Mucosa of descending colon (tissue), 3 donors: ENCODE measurements around the gene TMUB1. TPM values are rescaled to one million over a fixed set of nuclear protein-coding genes. Genes with fewer than 3 reads are reported as not detected.
A peak's percentile ranks its signal among the peaks of the same experiment; 100 is the strongest.

ENCODE experiments used
- ATAC-seq: fragments of 200-7000 bp; cut with Tn5 transposase; one replicate; pipeline ENCODE4 v1.9.1; 2020; ENCODE audit warnings: mild to moderate bottlenecking, moderate library complexity
- DNase-seq, 3 donors: peaks; one replicate each; pipeline ENCODE4 v3.0.0-alpha.2; 2020
- H3K36me3 ChIP-seq: fragments of 200-600 bp; one replicate; pipeline ENCODE4 v1.8.0; 2021; ENCODE audit warnings: low read depth, mild to moderate bottlenecking
- H3K4me1 ChIP-seq: fragments of 200-600 bp; one replicate; pipeline ENCODE4 v1.8.0; 2021; ENCODE audit warnings: low read depth, mild to moderate bottlenecking
- H3K4me3 ChIP-seq: fragments of 200-600 bp; one replicate; pipeline ENCODE4 v1.8.0; 2021; ENCODE audit warnings: mild to moderate bottlenecking
- H3K9me3 ChIP-seq: fragments of 200-600 bp; one replicate; pipeline ENCODE4 v1.8.0; 2021; ENCODE audit warnings: mild to moderate bottlenecking
- intact Hi-C, 2 donors: fragments of 100-400 bp; cut with DNase I in 1 of 2; cut with micrococcal nuclease in 1 of 2; formaldehyde crosslinking; loops; one replicate each; pipeline versions ENCODE4 v1.11.0 to v1.11.1; 2022; cut with DNase I, micrococcal nuclease
- total RNA-seq, 3 donors: library from RNA; stranded (reverse); fragmentation: NEBNext Ultra II Directional in 2 of 3; extraction: Animal tissue kit (Norgen Biotek cat#: 25700) in 2 of 3; gene quantifications; one replicate each; pipeline versions ENCODE4 v1.2.1 to v1.2.4, GENCODE V29; 2021 to 2023
- TF ChIP-seq, protein P1 (sequence below): fragments of 200-600 bp; IDR thresholded peaks from one replicate; pipeline ENCODE4 v1.8.0; 2022; ENCODE audit warnings: antibody characterized with exemption, mild to moderate bottlenecking
- donor health status: DM: no; HTN: no; CAD: no; lungs with moderate emphysema.
- donor health status: DM: no; HTN: no; CAD: no.
- donor health status: DM: no; HTN: yes; CAD: no.

The TMUB1 gene
- total RNA-seq, 3 donors from 2014 or later, result 54.2 to 63.7 (median 60.8) TPM

DNA sequence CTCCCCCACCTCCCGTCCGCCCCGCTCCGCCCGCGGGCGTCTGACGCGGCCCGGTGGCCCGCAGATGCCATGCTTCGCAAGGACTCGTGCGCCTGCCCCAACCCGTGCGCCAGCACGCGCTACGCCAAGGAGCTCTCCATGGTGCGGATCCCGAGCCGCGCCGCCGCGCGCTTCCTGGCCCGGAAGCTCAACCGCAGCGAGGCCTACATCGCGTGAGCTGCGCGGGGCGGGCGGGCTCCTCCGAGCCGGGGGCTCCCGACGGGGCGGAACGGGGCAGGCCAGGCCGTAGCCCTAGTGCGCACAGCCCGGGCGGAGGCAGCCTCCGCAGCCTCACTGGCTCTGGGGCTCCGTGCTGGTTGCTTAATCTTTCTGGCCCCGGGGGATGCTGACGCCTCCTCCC lies 32.2 kb downstream of the TMUB1 start:
- intact Hi-C loops, result no loop called here
- ATAC-seq, result peak; percentile 75
- H3K4me1 ChIP-seq, result peaks cover 2% of the 10 kb centered on the region
- no peaks in the 10 kb centered on the region for H3K9me3 ChIP-seq
- TF ChIP-seq, protein P1, sequence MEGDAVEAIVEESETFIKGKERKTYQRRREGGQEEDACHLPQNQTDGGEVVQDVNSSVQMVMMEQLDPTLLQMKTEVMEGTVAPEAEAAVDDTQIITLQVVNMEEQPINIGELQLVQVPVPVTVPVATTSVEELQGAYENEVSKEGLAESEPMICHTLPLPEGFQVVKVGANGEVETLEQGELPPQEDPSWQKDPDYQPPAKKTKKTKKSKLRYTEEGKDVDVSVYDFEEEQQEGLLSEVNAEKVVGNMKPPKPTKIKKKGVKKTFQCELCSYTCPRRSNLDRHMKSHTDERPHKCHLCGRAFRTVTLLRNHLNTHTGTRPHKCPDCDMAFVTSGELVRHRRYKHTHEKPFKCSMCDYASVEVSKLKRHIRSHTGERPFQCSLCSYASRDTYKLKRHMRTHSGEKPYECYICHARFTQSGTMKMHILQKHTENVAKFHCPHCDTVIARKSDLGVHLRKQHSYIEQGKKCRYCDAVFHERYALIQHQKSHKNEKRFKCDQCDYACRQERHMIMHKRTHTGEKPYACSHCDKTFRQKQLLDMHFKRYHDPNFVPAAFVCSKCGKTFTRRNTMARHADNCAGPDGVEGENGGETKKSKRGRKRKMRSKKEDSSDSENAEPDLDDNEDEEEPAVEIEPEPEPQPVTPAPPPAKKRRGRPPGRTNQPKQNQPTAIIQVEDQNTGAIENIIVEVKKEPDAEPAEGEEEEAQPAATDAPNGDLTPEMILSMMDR, result no peak
- H3K36me3 ChIP-seq, result no peaks in the 10 kb centered on the region
- peak in 2 of 3 donors; percentile 64 to 72 for DNase-seq
- H3K4me3 ChIP-seq, result no peak overlapping the region

DNA sequence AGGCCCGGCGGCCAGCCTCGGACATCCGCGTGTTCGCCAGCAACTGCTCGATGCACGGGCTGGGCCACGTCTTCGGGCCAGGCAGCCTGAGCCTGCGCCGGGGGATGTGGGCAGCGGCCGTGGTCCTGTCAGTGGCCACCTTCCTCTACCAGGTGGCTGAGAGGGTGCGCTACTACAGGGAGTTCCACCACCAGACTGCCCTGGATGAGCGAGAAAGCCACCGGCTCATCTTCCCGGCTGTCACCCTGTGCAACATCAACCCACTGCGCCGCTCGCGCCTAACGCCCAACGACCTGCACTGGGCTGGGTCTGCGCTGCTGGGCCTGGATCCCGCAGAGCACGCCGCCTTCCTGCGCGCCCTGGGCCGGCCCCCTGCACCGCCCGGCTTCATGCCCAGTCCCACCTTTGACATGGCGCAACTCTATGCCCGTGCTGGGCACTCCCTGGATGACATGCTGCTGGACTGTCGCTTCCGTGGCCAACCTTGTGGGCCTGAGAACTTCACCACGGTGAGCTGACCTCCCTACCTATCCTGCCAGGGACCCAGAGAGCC lies 34.3 kb downstream of the TMUB1 start:
- intact Hi-C loops, result no loop called here
- ATAC-seq, result no peak
- Histone ChIP-seq H3K36me3 (no peaks in the 10 kb centered on the region), H3K9me3 (no peaks in the 10 kb centered on the region), H3K4me3 (no peak overlapping the region), H3K4me1 (peaks cover 2% of the 10 kb centered on the region)
- no peak for DNase-seq
- TF ChIP-seq, protein P1, result no peak

DNA sequence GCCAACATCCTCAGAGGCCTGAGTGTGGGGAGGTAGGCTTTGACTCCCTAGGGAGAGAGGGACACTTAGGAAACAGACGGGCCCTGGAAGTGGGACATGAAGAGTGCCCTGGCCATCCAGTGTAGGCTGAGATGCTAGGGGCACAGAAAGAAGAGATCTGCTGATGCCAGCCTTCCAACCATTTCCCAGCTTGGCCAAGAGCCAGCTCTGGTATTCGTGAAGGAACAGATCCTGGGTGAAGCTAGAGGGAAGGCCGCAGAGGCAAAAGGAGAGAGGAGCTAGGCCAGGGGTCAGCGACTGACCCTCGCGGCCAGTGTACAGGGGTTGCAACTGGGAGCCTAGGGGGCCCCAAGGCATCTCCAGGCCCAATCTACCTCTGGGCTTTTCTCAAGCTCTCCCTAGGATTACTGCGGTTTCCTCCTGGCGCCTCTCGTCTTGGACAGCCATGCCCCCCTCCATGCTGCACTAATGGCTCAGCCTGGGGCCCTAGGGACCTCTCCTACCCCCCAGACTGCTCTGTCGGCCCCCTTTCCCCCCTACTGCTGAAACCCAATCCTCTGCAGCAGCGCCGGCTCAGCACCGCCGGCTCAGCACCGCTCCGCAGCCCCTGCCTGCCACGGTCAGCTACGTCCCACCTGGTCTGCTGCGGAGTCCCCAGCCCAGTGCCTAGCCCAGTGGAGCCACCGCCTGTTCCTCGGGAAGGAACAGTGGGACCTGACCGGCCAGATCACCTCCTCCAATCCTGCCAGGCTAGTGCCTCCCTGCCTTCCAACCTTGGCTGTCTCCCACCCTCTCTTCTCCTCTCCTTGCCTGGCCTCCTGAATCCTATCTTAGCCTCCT lies 35.1 kb downstream of the TMUB1 start, which contains the start of gene ASIC3:
TSS of gene ASIC3 (plus strand) at position 556 of the 840 bp plus-strand sequence. CDS start 355 bp downstream, outside the sequence.
- ATAC-seq, result no peak
- DNase-seq, result no peak
- intact Hi-C loops, result no loop called here
- TF ChIP-seq, protein P1, result no peak
- Histone ChIP-seq H3K4me3 (no peak within 1 kb of the TSS), H3K9me3 (no peaks in the 10 kb centered on the region), H3K36me3 (no peaks in the 10 kb centered on the region), H3K4me1 (peaks cover 2% of the 10 kb centered on the region)

DNA sequence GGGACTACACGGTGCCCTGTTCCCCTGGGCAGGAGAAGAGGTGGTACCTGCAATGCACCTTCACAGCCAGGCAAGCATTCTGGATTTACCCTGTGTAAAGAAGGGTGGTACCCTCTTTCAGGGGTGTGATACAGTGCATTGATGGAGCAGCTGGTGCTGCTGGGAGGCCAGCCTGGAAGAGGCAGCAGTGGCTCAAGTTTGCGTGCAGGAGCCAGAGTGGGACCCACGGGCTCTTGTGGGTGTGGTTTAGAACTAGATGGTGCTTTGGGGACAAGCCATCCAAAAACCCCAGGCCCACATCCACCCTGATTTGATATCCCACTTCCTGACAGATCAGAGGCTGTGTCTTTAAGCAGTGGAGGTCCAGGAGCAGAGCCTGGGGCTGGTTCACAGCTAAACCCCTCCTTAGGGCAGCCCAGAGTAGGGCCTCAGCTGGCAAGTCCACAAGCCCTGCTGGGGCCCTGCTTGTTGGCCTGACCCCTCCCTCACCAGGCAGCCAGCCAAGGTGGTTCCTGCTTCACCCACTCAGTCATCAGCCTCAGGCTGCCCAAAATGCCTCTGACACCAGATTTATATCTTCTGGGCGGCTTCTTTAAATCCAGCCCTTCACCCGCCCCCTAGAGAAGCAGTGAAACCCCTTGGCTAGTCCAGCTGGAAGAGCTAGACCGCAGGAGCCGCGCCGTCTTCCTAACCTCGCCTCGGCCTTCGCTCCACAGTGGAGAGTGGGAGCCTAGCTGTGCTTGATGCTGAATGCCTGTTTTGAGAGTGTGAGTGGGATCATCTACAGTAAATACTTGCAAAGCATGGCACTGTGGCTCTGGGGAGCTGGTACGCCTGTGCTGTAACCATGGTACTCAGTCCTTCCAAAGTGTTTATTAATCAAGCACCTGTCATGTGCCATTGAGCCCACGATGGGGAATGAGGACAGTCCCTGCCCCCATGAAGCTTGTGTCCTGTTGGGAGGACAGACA lies 36.4 kb downstream of the TMUB1 start:
- DNase-seq, result no peak
- no peak overlapping the region for H3K4me3 ChIP-seq
- intact Hi-C loops, result no loop called here
- no peak for ATAC-seq
- no peaks in the 10 kb centered on the region for H3K9me3 ChIP-seq
- TF ChIP-seq, protein P1, result no peak
- H3K36me3 ChIP-seq, result no peaks in the 10 kb centered on the region
- peaks cover 2% of the 10 kb centered on the region for H3K4me1 ChIP-seq

DNA sequence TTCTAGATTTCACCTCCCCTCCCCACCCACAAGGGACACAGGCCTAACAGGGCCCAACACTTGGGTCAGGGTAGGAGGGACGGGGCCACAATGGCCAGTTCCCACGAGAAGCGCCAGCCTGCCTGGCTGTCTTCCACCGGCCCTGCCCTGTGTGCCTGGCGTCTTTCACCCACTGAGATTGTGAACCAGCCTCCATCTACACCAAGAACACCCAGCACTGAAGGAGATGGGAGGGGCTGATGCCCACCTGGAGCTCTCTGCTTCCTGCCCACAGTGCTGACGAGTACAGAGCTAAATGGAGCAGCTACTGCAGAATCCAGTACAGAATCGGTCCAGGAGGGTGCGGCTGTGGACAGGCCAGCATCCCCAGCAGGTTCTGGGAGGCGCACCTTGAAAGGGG lies 37.3 kb downstream of the TMUB1 start:
- H3K9me3 ChIP-seq, result no peaks in the 10 kb centered on the region
- no peak for DNase-seq
- ATAC-seq, result no peak
- no peaks in the 10 kb centered on the region for H3K36me3 ChIP-seq
- intact Hi-C loops, result no loop called here
- H3K4me3 ChIP-seq, result no peak overlapping the region
- TF ChIP-seq, protein P1, result no peak
- no peaks in the 10 kb centered on the region for H3K4me1 ChIP-seq
